GM18951 (cell line): ENCODE results near the gene PADI3.

ENCODE experiments used
- POLR2A ChIP-seq: IDR thresholded peaks from 4 replicates; pipeline ENCODE4 v1.6.1; 2011; ENCODE audit warnings: mild to moderate bottlenecking; ENCODE audit not compliant: insufficient read length, insufficient read depth; ENCODE audit errors: extremely low read depth
- in situ Hi-C: fragments of 300-500 bp; cut with MboI; formaldehyde crosslinking; loops from one replicate; pipeline ENCODE4 v1.12.0; 2022; ENCODE audit warnings: low sequenced_read_pairs, mixed read lengths, inconsistent platforms; ENCODE audit not compliant: unreplicated experiment

PADI3 gene

DNA sequence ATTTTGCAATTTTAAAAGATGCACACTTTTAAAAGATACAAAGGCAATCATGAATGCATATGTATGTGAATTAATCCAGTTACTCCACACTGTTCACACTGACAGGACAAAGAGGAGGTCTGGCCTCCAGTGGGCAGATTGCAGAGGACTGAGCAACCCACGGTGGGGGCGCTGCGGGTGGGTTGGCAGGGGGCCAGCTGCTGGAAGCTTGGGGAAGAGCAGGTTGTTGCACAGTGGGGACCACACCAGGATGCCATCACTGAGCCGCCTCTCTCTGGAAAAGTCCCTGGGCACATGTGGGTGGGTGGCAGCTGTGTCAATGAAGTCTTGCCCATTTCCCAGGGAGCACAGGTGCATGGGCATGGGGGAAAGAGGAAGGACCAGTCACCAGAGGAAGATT, 46.4 kb downstream of the PADI3 start:
- TF ChIP-seq POLR2A = no peak
- in situ Hi-C loops = no loop called here

DNA sequence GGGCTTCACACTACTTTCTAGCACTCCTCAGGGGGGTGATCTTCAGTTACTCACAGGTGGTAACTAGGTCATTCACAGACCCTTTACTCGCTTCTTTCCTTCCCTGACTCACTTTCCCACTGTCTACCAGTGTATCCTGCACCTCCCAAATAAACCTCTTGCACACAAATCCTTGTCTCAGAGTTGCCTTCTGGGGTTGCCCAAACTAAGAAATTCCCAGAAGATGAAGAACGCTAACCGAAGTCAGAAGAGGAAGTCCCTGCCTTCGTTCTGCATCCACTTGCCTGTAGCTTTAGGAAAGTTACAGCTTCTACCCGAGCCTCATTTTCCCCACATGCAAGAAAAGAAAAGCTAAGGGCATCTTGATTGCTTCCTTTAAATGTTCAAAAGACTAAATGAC, 47.2 kb downstream of the PADI3 start:
- no peak for TF ChIP-seq POLR2A
- in situ Hi-C loops = no loop called here

- TF ChIP-seq POLR2A = no peak
- in situ Hi-C loops = no loop called here
Measured at GRCh38 chr1:17297991-17298390, 49.1 kb downstream of the PADI3 start.

- in situ Hi-C loops = no loop called here
Measured at GRCh38 chr1:17301767-17302166, 52.9 kb downstream of the PADI3 start.

GRCh38 chr1:17304151-17304825, 55.4 kb downstream of the PADI3 start:
- in situ Hi-C loops = no loop called here
- TF ChIP-seq POLR2A = no peak

More at GRCh38 chr1:17301767-17302166, 52.9 kb downstream of the PADI3 start:
- TF ChIP-seq POLR2A = no peak

GRCh38 chr1:17304826-17305175, 55.9 kb downstream of the PADI3 start:
- TF ChIP-seq POLR2A = no peak
- in situ Hi-C loops = no loop called here

GRCh38 chr1:17305576-17306095, 56.7 kb downstream of the PADI3 start:
- in situ Hi-C loops = no loop called here
- TF ChIP-seq POLR2A = no peak

DNA sequence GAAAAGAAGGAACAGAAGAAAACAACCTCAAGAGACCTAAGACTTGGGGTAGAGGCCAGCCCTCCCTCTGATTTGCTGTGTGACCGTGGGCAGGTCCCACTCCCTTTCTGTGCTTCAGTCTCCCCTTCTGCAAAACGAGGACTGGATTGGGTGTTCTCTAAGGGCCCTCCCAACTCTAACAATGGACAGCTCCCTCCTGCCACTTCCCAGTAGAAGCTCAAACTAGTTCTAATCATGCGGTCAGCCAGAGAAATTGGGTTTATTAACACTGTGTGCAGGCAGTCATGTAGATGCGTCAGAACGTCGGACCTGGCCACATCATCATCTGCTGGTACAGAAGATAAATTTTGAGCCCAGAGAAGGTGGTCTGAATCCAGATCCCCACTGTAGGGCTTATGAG, 57.5 kb downstream of the PADI3 start:
- TF ChIP-seq POLR2A = no peak
- in situ Hi-C loops = no loop called here

GRCh38 chr1:17306921-17307320, 58.0 kb downstream of the PADI3 start:
- TF ChIP-seq POLR2A = no peak
- in situ Hi-C loops = no loop called here

DNA sequence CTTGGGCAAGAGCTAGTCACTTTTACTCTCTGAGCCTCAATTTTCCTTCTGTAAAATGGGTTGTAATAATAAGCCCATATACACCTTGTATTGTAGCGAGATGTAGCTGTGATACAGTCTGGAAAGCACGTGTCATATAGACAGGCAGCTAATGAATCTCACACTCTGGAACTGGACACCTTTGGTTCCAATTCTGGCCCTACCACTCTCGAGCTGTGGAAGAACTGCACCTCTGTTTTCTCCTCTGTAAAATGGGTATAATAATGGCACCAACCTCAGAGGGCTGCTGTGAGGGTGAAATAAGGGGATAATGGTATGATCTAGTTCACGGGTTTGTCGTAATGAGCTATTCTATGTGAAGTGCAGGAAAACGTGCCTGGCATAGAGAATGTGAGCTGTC, 58.4 kb downstream of the PADI3 start:
- in situ Hi-C loops = no loop called here
- no peak for TF ChIP-seq POLR2A

- in situ Hi-C loops = no loop called here
- no peak for TF ChIP-seq POLR2A
Measured at GRCh38 chr1:17307946-17308345, 59.0 kb downstream of the PADI3 start, which contains the start of gene PADI4. Gene PADI4, plus strand, starts transcription at chr1:17308197. Its CDS starts 26 bp downstream, at chr1:17308223.

- no peak for TF ChIP-seq POLR2A
- in situ Hi-C loops = no loop called here
Measured at GRCh38 chr1:17308593-17308992, 59.7 kb downstream of the PADI3 start.

DNA sequence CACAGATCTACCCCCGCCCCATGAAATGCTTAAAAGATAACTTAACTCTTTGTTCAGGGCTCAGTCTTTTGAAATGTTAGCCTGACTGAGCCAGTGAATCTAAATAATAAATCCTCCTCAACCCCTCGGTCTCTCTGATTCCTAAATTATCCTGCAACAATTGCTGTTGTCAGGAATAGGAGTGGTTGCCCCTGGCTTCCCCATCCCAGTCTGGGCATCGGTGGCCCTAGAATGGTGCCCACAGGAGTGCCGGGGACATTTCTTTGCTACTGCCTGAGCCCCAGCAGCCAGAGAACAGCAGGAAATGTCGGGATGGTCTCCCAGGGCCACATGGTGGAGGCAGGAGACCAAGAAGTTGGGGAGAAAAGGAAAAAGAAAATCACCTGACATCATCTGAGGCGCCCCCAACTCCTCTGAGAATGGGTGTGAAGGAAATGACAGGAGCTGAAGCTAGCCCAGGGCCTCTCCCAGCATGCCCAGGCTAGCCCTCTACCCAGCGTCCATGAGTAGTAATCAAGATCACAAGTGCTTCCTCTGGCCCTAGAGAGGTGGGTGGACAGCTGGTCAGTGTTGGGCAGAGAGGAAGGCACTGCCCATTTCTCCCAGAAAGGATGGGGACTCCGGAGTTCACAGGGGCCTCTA, 60.6 kb downstream of the PADI3 start:
- TF ChIP-seq POLR2A = no peak
- in situ Hi-C loops = no loop called here

DNA sequence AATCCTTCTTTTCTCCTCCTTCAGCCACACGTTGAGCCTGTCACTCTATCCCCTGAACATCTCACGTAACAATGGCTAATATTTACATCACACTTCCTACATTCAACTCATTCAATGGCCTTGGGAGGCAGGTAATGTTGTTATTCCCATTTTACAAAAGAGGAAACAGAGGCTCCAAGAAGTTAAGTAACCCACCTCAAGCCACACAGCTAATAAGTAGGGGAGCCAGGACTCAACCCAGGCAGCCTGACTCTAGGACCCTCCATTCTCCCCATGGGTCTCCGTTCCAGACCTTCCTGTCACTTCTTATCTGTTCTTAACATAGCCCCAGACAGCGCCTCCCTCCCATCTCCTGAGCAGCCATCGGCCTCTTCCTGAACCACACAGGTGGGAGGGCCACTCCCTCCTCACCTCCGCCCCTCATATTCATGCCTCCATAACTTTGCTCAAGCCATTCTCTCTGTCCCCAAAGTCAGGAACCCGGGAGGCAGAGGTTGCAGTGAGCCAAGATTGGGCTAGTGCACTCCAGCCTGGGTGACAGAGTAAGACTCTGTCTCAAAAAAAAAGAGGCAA, 61.3 kb downstream of the PADI3 start:
- TF ChIP-seq POLR2A = no peak
- in situ Hi-C loops = no loop called here
